Mesenchymal stem cell (in vitro differentiated cells and primary cell): ENCODE results near the gene BAIAP2.

ENCODE experiments used
- DNase-seq: peaks from one replicate; pipeline ENCODE4 v3.0.0-alpha.2; 2013
- H2AFZ ChIP-seq: one replicate; pipeline ENCODE4 v1.6.1; 2013; ENCODE audit warnings: low read depth, mild to moderate bottlenecking, control low read depth, inconsistent platforms, low read length, moderate library complexity
- H2AK5ac ChIP-seq: 2 replicates; pipeline ENCODE4 v1.6.1; 2013; ENCODE audit warnings: low read length, moderate library complexity, mild to moderate bottlenecking, inconsistent platforms; ENCODE audit not compliant: severe bottlenecking
- H2BK120ac ChIP-seq: one replicate; pipeline ENCODE4 v1.6.1; 2013; ENCODE audit warnings: low read depth, mild to moderate bottlenecking, inconsistent platforms, low read length, moderate library complexity
- H2BK12ac ChIP-seq, 2 experiments: one replicate each; pipeline ENCODE4 v1.6.1; 2013; ENCODE audit warnings: inconsistent platforms in 2 of 2, low read length in 2 of 2, mild to moderate bottlenecking in 2 of 2, moderate library complexity in 2 of 2, control low read depth in 1 of 2
- H2BK15ac ChIP-seq: one replicate; pipeline ENCODE4 v1.6.1; 2013; ENCODE audit warnings: mild to moderate bottlenecking, low read depth, inconsistent platforms; ENCODE audit not compliant: poor library complexity, severe bottlenecking
- H2BK5ac ChIP-seq: 2 replicates; pipeline ENCODE4 v1.6.1; 2013; ENCODE audit warnings: low read depth, mild to moderate bottlenecking, low read length, control low read depth, inconsistent platforms; ENCODE audit not compliant: poor library complexity, severe bottlenecking
- H3K14ac ChIP-seq, 2 experiments: one replicate each; pipeline ENCODE4 v1.6.1; 2013; ENCODE audit warnings: inconsistent platforms in 2 of 2, low read length in 2 of 2, control low read depth in 1 of 2, mild to moderate bottlenecking in 1 of 2, moderate library complexity in 1 of 2
- H3K18ac ChIP-seq, 2 experiments: one replicate each; pipeline ENCODE4 v1.6.1; 2013; ENCODE audit warnings: inconsistent platforms in 2 of 2, low read length in 2 of 2, control low read depth in 1 of 2, low read depth in 1 of 2, mild to moderate bottlenecking in 1 of 2
- H3K23ac ChIP-seq, 2 experiments: one replicate each; pipeline ENCODE4 v1.6.1; 2013; ENCODE audit warnings: inconsistent platforms in 2 of 2, low read length in 2 of 2, mild to moderate bottlenecking in 2 of 2, moderate library complexity in 2 of 2, control low read depth in 1 of 2
- H3K27ac ChIP-seq: 2 replicates; pipeline ENCODE4 v1.5.1; 2013; ENCODE audit warnings: mild to moderate bottlenecking, moderate library complexity, low read length, control low read depth, inconsistent platforms; ENCODE audit not compliant: poor library complexity, severe bottlenecking
- H3K27me3 ChIP-seq, 2 experiments: 2 replicates each; pipeline versions ENCODE4 v1.6.1 to v1.7.0; 2013; ENCODE audit warnings: low read length in 2 of 2, mild to moderate bottlenecking in 2 of 2, moderate library complexity in 2 of 2, control low read depth in 1 of 2, inconsistent platforms in 1 of 2; ENCODE audit not compliant: control insufficient read depth in 1 of 2, insufficient read depth in 1 of 2
- H3K36me3 ChIP-seq, 2 experiments: 2 replicates each; pipeline versions ENCODE4 v1.6.1 to v1.7.0; 2013; ENCODE audit warnings: low read length in 2 of 2, control low read depth in 1 of 2, inconsistent platforms in 1 of 2, low read depth in 1 of 2, mild to moderate bottlenecking in 1 of 2; ENCODE audit not compliant: insufficient read depth in 2 of 2, control insufficient read depth in 1 of 2
- H3K4ac ChIP-seq, 2 experiments: one replicate each; pipeline ENCODE4 v1.6.1; 2013; ENCODE audit warnings: inconsistent platforms in 2 of 2, low read length in 2 of 2, mild to moderate bottlenecking in 2 of 2, moderate library complexity in 2 of 2, control low read depth in 1 of 2, low read depth in 1 of 2
- H3K4me1 ChIP-seq: 2 replicates; pipeline ENCODE4 v1.6.1; 2013; ENCODE audit warnings: low read depth, low read length, control low read depth; ENCODE audit not compliant: control insufficient read depth, insufficient read depth
- H3K4me2 ChIP-seq: 2 replicates; pipeline ENCODE4 v1.6.1; 2013; ENCODE audit warnings: low read length, mild to moderate bottlenecking, inconsistent platforms; ENCODE audit not compliant: poor library complexity, severe bottlenecking
- H3K4me3 ChIP-seq, 2 experiments: 2 replicates each; pipeline versions ENCODE4 v1.5.1 to v1.7.0; 2013; ENCODE audit warnings: low read length in 2 of 2, mild to moderate bottlenecking in 2 of 2, control low read depth in 1 of 2, low read depth in 1 of 2; ENCODE audit not compliant: insufficient read depth in 1 of 2
- H3K79me1 ChIP-seq: replicated peaks from 2 replicates; pipeline ENCODE4 v1.6.1; 2013; ENCODE audit warnings: mild to moderate bottlenecking, control low read depth, low read length, inconsistent platforms; ENCODE audit not compliant: poor library complexity, severe bottlenecking
- H3K9ac ChIP-seq: 2 replicates; pipeline ENCODE4 v1.7.0; 2013; ENCODE audit warnings: mild to moderate bottlenecking, low read length, moderate library complexity
- H3K9me3 ChIP-seq: 2 replicates; pipeline ENCODE4 v1.7.0; 2013; ENCODE audit warnings: mild to moderate bottlenecking, low read length; ENCODE audit not compliant: control insufficient read depth
- H4K8ac ChIP-seq: one replicate; pipeline ENCODE4 v1.6.1; 2013; ENCODE audit warnings: inconsistent platforms, mild to moderate bottlenecking, low read length, moderate library complexity
- H4K91ac ChIP-seq: one replicate; pipeline ENCODE4 v1.6.1; 2013; ENCODE audit warnings: mild to moderate bottlenecking, low read length, inconsistent platforms
- WGBS: methylation state at CpG from one replicate; pipeline ENCODE4 v1.1.7; 2013; ENCODE audit warnings: mixed read lengths; 5-methylcytosine and 5-hydroxymethylcytosine counted together

Gene BAIAP2

DNA sequence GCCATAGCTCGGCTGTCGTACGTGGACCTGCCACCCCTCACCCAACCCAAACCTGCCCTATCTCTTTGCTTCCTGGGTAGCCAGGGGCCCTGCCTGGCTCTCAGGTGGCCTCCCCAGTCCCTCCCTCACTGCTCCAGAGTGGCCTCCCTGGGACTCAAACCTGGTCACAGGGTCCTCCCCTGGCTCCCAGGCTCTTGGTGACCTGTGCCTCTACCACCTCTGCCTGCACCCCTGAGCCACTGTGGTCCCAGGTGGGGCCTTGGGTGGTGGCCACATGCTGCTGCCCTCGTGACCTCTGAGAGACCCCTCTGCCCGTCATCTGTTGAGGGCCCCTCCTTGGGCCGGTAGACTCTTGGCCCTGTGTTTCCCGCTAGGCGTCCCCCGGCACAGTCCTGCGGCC is 65.7 kb downstream of the BAIAP2 start:
- Histone ChIP-seq H3K4me3 (no peak overlapping the region), H3K27me3 (no peaks in the 10 kb centered on the region), H3K4me1 (peaks cover 39% of the 10 kb centered on the region), H3K27ac (no peak overlapping the region), H2BK120ac (no peak overlapping the region), H3K23ac (no peak overlapping the region), H2BK15ac (no peak overlapping the region), H3K79me1 (peaks cover 22% of the 10 kb centered on the region), H4K8ac (no peak overlapping the region), H3K4ac (no peak overlapping the region), H2AK5ac (no peak overlapping the region), H3K18ac (no peak overlapping the region), H2BK5ac (no peak overlapping the region), H3K36me3 (peaks cover 36 to 82% of the 10 kb centered on the region in 2 experiments), H2BK12ac (no peak overlapping the region), H3K14ac (no peak overlapping the region), H3K4me2 (no peak overlapping the region), H3K9ac (no peak overlapping the region), H3K9me3 (no peaks in the 10 kb centered on the region), H4K91ac (no peak overlapping the region), H2AFZ (no peak overlapping the region)
- WGBS, result 97% methylated on average over 10 of the region's 10 CpGs
- DNase-seq, result no peak

DNA sequence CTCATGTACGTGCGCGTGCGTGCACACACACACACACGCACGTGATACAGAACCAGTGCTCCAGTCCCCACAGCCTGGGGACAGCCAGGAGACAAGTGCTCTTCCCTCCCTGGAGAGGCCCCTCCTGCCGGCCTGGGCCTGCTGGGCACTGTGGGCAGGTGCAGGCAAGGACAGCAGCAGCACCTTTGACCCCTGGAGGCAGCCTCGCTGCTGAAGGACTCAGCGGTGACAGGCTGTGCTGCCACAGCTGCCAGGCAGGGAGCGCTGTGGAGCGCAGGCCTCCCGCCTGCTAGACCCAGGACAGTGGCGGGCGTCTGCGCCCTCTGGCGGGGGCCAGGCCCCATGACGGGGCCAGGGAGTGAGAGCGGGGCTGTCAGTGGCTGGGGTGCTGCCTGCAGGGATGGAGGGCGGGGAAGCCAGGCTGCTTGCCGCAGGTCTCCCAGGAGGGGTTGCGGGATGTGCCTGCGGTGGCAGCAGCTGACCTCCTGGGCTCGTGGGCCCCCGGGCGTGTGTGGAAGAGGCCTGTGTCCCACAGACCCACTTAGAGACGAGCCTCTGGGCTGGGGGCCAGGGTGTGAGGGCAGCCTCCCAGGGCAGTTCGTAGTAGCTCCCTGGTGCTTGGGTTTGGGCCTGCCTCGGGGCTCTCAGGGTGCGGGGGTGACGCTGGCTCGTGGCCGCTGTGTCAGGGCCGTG is 66.8 kb downstream of the BAIAP2 start:
- DNase-seq, result peak; percentile 85
- no peak overlapping the region for H3K27ac ChIP-seq

GRCh38 chr17:81102352-81102751 is 67.4 kb downstream of the BAIAP2 start:
- Histone ChIP-seq H2AK5ac (no peak overlapping the region), H3K14ac (no peak overlapping the region), H3K27ac (no peak overlapping the region), H3K4ac (no peak overlapping the region), H2AFZ (no peak overlapping the region), H3K27me3 (no peaks in the 10 kb centered on the region), H3K4me1 (peaks cover 22% of the 10 kb centered on the region), H3K4me2 (no peak overlapping the region), H3K18ac (no peak overlapping the region), H3K79me1 (peaks cover 22% of the 10 kb centered on the region), H3K9ac (no peak overlapping the region), H2BK15ac (no peak overlapping the region), H2BK120ac (no peak overlapping the region), H4K91ac (no peak overlapping the region), H2BK5ac (no peak overlapping the region), H2BK12ac (no peak overlapping the region), H3K36me3 (peaks cover 44 to 91% of the 10 kb centered on the region in 2 experiments), H3K23ac (no peak overlapping the region), H3K9me3 (no peaks in the 10 kb centered on the region), H4K8ac (no peak overlapping the region), H3K4me3 (no peak overlapping the region)
- 90% methylated on average over 12 of the region's 12 CpGs for WGBS
- no peak for DNase-seq

More for the DNA sequence above, 66.8 kb downstream of the BAIAP2 start:
- H4K8ac ChIP-seq, result peak overlapping the region; percentile 43
- peak overlapping the region; percentile 18 for H4K91ac ChIP-seq
- H3K14ac ChIP-seq, result no peak overlapping the region
- no peaks in the 10 kb centered on the region for H3K27me3 ChIP-seq
- H2BK12ac ChIP-seq, result no peak overlapping the region
- H3K18ac ChIP-seq, result no peak overlapping the region
- H3K36me3 ChIP-seq, result peaks cover 39 to 85% of the 10 kb centered on the region in 2 experiments
- no peak overlapping the region for H3K23ac ChIP-seq
- peaks cover 28% of the 10 kb centered on the region for H3K4me1 ChIP-seq
- no peak overlapping the region for H3K9ac ChIP-seq
- no peaks in the 10 kb centered on the region for H3K9me3 ChIP-seq
- H3K79me1 ChIP-seq, result peaks cover 22% of the 10 kb centered on the region
- no peak overlapping the region for H2BK5ac ChIP-seq
- no peak overlapping the region for H3K4me3 ChIP-seq
- H3K4ac ChIP-seq, result no peak overlapping the region
- no peak overlapping the region for H2BK120ac ChIP-seq
- H2AFZ ChIP-seq, result no peak overlapping the region
- no peak overlapping the region for H2AK5ac ChIP-seq
- H3K4me2 ChIP-seq, result no peak overlapping the region
- 47% methylated on average over 33 of the region's 33 CpGs for WGBS
- no peak overlapping the region for H2BK15ac ChIP-seq

DNA sequence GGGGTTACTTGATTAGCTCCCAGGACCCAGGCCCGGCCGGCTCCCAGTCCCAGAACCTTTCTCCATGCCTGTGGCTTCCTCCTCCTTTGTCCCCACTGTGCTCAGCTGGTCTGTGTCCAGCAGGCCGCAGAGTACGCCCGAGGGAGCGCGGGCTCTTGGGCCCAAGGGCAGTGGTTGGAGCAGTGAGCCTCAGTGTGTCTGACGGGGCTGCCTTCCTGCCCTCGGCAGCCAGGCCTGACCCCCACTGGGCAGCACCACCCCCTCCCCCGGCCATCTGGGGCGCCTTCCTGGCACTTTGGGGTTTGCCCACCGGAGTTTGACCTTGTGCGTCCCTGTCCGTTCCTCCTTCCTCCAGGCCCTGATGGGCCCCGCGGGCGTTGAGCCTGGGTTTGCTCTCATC is 67.9 kb downstream of the BAIAP2 start:
- Histone ChIP-seq H3K4me2 (no peak overlapping the region), H3K23ac (no peak overlapping the region), H3K9me3 (no peaks in the 10 kb centered on the region), H4K91ac (no peak overlapping the region), H4K8ac (no peak overlapping the region), H2BK12ac (no peak overlapping the region), H3K36me3 (peaks cover 46 to 96% of the 10 kb centered on the region in 2 experiments), H3K18ac (no peak overlapping the region), H3K14ac (no peak overlapping the region), H3K4ac (no peak overlapping the region), H3K79me1 (peaks cover 22% of the 10 kb centered on the region), H3K27ac (no peak overlapping the region), H2BK15ac (no peak overlapping the region), H3K27me3 (no peaks in the 10 kb centered on the region), H3K9ac (no peak overlapping the region), H2BK5ac (no peak overlapping the region), H3K4me3 (no peak overlapping the region), H2AK5ac (no peak overlapping the region), H2AFZ (no peak overlapping the region), H2BK120ac (no peak overlapping the region), H3K4me1 (peaks cover 17% of the 10 kb centered on the region)
- 95% methylated on average over 17 of the region's 17 CpGs for WGBS
- no peak for DNase-seq
